Measurements from ENCODE around the gene CALD1.

The CALD1 gene, protein sequence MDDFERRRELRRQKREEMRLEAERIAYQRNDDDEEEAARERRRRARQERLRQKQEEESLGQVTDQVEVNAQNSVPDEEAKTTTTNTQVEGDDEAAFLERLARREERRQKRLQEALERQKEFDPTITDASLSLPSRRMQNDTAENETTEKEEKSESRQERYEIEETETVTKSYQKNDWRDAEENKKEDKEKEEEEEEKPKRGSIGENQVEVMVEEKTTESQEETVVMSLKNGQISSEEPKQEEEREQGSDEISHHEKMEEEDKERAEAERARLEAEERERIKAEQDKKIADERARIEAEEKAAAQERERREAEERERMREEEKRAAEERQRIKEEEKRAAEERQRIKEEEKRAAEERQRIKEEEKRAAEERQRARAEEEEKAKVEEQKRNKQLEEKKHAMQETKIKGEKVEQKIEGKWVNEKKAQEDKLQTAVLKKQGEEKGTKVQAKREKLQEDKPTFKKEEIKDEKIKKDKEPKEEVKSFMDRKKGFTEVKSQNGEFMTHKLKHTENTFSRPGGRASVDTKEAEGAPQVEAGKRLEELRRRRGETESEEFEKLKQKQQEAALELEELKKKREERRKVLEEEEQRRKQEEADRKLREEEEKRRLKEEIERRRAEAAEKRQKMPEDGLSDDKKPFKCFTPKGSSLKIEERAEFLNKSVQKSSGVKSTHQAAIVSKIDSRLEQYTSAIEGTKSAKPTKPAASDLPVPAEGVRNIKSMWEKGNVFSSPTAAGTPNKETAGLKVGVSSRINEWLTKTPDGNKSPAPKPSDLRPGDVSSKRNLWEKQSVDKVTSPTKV
- total RNA-seq: 0.30 to 0.43 reads per million in 2 experiments

DNA sequence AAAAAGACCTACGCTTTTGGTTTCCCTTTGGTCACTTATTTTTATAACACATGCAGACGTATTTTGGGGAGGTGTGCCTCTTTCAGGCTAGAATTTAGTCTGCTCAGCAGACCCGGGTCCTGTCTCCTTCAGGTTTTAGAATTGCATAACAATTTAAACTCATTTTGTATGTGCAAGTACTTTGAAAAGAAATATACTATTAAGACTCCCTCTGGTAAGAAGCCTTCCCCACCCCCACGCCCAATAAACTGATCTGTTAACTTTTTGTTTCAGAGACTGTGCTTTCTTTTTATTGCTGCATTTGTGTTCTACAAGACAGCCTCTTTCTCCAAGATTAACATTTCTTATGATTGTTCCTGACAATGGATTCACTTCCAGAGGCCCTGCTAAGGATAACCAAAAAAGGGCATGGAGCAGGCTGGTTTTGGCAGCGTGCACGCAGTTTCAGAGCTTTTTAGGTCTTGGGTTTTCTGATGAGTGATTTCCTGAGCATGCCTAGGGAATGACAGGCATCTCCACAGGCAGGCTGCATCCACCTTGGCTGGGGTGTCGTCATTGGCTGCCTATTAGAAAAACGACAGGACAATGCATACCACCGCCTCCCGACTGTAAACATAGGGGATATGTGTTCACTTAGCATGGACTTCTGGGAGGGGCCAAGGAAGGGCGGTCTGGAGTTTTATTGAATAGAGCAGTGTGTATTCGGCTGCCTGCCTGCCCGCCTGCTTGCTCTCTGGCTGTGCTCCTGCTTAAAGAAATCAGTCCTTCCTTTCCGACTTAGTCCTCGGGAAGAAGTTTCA lies at the start of gene CALD1:
TSS of gene CALD1 (plus strand) at position 694 of the 800 bp plus-strand sequence. CDS start 88,100 bp downstream, outside the sequence.
- DNase-seq (ENCODE audit: low read depth): no peak

DNA sequence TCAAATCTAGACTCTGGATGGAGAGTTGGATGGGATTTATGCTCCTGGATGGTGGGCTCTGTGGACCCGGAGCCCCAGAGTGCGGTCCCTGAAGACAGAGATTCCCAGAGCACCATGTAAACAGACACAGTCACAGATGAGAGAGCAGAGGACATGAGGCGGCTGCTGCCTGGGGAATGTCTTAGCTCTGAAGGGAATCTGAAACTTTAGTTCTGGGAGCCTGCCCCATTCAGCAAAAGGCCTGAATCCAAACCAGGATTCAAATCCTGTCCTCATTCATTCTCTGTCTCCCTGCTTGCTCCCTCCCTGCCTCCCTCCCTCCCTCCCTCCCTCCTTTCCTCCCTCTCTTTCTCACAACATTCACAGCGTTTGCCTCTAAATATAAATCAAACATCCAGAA lies 49.5 kb upstream of the CALD1 start:
- no peak for DNase-seq (ENCODE audit: low read depth)

DNA sequence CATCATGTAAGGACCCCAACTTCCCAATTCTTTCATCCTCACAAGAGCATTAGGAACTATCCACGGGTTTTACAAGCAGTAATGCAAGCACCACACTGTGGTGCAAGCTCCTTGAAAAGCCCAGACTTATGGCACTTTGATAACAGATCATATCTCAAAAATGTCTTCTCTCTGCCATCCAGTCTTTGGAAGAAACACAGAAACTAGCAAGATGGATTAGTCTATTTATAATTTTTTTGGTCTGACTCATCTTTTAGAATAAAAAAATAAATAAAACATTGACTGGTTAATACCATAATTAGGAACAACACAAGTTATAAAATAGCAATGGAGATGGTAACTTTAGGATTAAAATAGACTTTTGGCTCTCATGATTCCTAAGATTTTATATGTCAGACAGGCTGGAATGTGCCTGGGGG lies 49.0 kb upstream of the CALD1 start:
- no peak for DNase-seq (ENCODE audit: low read depth)

DNA sequence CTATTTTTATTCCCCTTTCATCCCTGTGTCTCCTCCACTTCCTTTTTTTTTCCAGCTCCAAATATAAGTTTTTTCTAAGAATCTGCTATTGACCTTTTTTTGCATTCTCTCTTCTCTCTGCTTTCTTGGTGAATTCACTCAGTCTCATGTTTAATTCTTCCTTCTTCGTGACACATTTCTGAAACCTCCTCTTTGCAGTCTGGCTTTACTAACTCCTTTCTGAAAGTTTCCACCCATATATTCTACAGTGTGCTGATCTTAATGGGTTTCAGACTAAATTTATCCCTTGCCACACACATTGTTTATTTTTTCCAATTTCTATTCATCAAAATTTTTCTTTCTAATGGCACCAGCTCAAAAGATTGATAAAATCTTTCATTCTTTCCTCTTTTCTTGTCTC lies 47.8 kb upstream of the CALD1 start:
- DNase-seq (ENCODE audit: low read depth): no peak

DNA sequence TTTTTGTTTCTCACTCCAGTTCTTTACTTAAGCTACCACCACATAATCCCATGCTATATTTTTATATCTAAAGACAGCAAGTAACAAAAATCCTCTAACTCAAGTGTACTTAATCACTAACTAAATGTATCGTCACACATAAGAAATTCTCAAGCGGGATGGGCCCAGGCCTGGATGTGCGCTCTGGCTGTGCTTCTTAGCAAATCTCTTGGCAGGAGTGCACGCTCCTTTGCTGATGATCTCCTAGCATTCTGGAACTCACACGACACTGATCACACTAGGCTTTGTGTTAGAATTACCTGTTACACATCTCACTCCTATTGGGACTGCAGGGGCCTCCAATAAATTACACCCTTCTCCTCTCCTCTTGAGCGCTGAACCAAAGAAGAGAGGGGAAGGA lies 46.7 kb upstream of the CALD1 start:
- DNase-seq (ENCODE audit: low read depth): no peak

DNA sequence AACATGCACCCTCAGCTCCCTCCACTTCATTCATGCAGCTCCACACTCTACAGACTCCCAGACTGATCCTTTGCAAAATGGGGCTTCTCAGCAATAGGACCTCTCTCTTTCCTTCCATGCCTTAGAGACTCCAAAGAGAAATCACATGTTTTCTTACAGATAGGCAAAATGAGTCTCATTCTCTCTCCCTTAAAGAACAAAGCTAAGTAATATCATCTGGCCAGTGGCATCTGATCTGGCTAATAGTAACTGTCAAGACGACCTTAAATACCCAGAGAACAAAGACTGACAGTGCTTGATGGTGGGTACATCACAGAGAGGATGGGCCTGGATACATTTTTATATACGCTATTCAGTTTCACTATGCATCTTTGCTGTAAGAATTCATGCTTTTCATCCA lies 43.1 kb upstream of the CALD1 start:
- DNase-seq (ENCODE audit: low read depth): no peak

DNA sequence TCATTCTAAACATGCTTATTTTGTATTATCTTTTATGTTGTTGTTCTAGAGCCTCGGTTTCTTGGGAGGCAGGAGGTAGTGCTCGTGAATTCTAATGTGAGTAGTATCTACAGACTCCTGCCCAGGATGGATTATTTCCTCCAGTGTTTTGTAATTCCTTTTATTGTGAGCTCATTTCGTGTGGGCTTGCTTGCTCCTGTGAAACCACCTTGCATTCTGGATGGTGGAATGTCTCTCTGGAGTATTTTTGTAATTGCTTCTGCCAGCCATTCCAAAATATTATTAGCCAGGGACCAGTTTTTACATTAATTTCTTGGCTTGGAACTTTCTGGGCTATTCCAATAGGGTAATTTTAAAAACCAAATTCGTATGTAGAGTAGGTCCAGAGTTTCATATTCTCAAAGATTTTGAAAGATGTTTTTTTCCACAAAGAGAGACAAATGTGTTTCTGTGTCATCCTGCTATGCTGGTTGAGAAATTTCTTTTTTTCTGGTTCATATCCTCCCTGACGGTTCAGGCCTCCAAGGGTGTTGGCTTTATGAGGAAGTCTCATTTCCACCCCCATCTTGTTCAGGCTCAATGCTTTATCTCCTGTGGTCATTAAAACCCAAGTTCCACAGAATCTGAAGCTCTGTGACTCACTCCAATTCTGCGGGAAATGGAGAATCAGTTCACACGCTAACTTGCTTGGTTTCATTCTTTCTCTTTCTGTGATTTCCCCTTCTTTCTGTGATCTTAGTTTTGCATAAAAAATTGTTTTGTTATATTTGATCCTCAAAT lies 41.7 kb upstream of the CALD1 start:
- DNase-seq (ENCODE audit: low read depth): no peak

DNA sequence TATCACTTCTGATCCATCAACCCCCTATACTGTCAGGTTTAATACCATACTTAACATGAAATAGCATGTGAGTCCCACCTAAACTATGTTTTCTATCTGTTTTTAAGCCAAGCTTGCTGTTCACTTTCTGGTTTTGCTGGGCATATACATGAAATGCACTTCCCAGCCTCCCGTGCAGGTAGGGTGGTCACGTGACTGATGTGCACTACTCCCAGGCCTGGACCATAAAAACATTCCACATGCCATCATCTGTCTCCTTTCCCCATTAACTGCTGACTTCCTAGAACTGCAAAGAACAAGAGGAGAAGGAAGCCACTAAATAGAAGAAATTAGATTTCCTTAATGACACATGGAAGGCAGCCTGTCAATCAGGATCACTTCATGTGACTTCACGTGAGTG lies 40.1 kb upstream of the CALD1 start:
- no peak for DNase-seq (ENCODE audit: low read depth)

DNA sequence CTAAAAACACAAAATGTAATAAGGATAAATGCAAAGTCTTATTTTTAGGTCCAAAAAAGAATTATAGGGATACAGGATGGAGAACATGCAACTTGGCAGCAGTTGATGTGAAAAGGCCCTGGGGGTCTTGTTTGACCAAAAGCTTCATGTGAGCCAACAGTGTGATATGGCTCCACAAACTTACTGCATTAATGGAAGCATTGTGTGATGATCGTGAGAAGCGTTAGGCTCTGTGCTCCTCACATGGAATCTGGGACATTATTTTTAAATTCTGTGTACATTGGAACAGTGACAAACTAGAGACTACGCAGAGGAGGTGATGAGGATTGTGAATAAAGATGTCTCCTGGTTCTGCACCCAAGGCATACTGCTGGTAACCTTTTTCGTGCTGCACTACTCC lies 39.1 kb upstream of the CALD1 start:
- DNase-seq (ENCODE audit: low read depth): no peak

DNA sequence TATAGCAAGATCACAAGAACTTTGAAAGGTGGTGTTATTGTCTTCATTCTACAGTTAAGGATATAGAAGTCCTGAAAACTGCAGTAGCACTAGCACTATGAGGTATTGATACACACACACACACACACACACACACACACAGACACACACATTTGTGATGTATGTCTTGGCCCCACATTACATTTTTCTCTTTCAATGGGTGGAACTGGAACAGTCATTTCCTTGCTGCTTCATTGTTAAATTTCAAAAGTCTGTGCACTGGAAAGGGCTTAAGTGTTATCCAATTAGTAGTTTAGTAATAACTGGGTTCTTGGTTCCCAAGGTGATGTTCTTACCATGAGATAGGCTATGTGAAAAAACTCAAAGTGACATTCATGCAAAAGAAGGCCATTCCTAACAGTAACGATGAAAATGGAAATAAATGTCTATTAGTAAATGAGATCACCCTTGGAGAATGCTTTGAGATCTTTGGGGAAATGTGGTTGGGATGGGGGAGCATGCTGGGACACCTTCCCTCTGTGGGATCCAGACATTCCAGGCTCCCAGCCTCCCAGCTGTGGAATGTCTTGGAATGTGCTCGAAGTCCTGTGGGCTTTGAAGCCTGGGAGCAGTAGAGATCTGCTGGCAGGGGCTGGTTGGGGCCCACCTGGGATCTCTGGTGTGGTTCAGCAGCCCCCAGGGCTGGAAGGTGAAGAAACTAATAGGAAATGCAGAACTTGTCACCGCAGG lies 37.4 kb upstream of the CALD1 start:
- no peak for DNase-seq (ENCODE audit: low read depth)

DNA sequence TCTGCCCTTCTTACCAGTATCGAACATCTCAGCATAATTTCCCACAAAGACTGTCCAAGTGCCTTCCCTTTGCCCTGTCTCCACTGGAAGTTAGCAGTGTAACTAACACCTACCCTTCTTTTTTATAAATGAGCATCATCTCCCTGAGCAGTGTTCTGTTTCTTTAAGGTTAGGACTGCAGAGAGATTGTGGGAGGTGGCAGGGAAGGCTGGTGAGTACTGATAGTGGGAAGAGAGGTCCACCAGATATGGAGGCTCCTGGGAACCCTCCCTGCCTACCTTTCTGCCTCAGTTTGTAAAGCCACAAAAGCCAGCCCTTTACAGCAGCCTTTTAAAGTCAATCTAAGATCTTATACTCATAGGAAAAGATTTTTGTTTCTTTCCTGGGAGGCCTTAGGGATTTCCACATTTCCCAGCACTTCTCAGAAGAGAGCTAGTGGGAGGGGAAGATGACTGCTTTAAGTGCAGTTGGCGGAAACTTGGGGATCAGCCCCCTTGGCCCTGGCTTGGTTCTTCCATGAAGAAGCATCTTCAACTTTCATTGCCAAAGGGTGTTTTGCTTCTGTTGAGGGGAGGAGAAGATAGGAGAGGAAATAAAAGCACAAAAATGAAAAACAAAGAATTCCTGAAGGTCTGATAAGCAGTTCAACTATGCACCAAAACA lies 36.6 kb upstream of the CALD1 start:
- DNase-seq (ENCODE audit: low read depth): no peak

DNA sequence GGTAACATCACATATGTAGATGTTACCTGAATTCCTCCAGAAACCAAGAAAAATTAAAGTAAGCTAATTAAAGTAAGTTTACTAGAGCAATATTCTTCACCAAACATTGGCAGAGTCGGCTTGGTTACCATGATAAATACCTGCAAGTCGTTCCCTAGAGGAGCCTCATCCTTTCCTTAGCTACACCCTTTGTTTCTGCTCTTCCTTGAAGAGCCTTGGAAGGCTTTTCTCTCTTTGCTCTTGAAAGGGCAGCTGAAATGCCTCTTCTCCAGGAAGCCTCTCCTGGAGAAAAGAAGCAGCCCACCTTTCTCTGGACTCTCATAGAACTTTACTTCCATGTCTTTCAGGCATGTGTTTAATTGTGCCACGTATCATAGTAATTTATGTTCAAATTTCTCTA lies 34.9 kb upstream of the CALD1 start:
- DNase-seq (ENCODE audit: low read depth): no peak

DNA sequence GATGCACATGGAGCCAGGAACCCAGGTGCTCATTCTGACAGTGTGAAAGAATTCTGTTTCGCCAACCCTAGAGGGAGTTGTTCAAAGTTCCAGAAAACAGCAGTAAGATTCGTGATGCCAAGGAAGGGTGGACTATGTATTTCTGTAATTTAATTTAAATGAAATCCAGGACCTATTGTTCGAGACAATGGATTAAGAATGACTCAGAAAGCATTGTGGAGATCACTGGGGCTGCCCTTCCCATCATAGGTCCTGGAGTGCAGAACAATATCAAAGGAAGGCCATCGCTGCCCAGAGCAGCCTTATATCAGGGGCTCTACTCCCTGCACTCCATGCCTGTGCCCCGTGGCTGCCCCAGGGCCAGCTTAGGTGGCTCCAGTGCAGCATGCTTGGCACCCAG lies 32.1 kb upstream of the CALD1 start:
- no peak for DNase-seq (ENCODE audit: low read depth)

DNA sequence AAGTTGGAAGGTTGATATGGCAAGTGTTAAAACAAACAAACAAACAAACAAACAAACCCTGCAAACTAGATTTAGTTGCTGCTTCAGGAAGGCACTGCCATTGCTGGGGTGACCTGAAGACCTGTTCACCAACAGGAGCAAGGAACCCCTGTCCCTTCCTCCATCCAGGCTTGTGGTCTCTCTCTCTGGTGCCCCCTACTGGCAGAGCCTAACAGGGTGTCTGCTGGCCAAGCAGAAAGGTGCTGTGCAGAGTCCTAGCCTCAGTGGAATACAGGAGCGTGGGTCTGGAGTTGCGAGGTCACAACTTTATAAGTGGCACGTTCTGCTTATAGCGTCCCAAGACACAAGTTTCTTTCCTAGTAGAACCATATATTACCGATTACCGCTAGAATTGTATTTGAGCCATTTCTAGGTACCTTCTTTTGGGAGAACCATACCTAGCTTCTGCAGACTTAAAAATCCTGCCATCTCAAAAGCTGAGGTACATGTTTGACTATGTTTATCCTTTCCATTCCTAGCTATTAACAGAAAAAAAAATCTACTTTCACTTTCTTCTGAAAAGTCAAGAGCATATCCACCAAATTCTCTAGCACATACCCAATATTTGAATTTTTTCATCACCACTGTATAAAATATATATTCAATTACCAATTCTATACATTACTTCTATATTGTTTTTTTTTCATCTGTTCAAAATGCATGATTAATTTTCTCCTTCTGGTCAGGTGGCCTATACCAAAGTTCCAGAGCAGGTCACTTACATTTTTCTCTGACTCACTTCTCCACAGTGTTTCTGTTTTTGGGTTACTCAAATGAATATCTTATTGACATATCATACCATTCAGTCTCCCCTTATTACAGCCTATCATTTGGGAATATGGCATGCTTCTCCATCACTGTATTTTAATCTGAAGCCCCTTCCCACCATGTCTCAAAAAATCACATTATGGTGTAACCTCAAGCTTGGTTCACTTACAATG lies 29.1 kb upstream of the CALD1 start:
- DNase-seq (ENCODE audit: low read depth): peak; percentile 48

DNA sequence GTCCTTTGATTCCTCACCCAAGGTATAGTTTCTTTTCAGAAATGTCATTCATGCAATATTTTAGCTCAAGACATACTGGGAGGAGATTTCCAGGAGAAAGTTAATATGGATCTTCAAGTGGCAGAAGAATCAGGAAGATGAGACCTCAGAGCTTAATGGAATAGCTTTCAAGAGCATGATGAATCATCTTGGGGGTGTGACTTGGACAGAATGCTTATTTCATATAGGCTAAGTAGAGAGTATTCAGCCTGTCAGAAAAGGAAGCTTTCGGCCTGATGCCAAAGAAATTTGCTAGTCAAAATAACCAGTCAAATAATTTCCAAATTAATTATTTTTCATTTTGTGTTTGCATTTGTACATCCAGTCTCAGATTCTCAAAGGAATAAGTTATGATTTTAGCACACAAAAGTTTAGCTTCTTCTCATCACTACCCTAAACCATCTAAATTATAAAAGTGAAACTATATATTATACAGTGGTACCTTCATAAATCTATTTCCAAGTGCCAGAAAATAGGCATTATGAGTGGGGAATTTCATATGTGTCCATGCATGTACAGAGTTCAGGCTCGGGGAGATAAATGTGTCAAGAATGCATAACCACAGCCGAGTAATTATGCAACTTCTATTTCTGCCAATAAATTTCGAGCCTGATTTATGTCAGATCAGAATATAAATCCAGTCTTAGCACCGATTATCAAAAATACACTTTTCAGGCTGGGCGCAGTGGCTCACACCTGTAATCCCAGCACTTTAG lies 27.3 kb upstream of the CALD1 start:
- no peak for DNase-seq (ENCODE audit: low read depth)

DNA sequence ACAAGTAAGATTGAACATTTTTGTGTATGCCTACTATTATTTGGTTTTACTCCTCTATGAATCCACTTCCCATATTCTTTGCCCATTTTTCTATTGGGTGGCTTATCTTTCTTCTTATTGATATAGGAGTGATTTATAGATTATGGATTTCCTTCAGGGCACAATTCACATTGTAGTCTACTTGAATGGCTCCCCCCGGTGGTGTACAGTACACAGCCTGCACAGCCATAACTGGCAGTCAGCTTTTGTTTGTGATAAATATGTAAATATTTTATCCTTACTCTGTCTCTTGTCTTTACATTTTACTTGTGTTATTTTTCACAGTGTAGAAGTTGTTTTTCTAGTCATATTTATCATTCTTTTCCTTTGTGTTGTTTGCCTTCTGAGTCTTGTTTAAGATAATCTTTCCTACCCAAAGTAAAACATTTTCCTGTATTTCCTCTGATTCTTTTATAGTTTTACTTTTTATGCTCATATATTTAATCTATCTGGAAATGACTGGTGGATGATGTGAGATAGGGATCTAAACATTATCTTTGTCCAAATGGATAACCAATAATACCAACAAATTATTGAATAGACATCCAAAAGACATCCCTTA lies 23.9 kb upstream of the CALD1 start:
- peak; percentile 7 for DNase-seq (ENCODE audit: low read depth)

DNA sequence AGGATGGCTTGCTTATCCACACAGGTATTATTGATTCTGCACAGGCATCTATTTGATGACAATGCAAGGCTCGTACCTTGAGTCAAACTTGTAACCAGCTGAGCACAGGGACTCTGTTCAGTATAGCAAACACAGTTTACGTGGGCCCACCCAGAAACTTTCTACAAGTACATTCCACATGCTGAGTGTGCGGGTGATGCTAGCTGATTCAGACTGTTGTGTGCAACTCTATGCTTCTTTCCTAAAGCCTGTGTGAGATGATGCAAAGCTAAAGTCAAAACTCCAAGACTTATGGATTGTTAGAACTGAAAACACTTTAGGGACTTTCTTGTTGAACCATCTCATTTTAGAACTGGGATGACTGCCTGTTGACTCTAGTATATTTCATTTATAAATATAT lies 21.5 kb upstream of the CALD1 start:
- no peak for DNase-seq (ENCODE audit: low read depth)

DNA sequence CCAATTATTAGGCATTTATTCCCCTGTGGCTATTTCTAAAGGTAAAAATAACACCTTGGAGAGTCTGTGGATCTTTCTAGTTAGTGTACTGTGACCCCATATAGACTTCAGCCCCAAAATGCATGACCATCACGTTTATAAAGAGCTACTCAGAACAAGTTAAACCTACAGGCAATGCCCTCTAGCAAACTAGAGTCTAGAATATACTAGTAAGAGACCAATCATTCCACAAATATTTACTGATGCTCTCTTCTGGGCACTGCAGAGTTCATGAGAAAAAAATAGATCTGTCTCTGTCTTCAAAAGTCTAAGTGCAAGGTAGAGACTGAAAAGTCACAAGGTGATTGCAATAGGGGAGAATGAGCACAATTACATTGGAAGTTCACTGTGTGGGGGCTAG lies 20.5 kb upstream of the CALD1 start:
- no peak for DNase-seq (ENCODE audit: low read depth)
